ENCODE results near the gene THOC6.

DNA sequence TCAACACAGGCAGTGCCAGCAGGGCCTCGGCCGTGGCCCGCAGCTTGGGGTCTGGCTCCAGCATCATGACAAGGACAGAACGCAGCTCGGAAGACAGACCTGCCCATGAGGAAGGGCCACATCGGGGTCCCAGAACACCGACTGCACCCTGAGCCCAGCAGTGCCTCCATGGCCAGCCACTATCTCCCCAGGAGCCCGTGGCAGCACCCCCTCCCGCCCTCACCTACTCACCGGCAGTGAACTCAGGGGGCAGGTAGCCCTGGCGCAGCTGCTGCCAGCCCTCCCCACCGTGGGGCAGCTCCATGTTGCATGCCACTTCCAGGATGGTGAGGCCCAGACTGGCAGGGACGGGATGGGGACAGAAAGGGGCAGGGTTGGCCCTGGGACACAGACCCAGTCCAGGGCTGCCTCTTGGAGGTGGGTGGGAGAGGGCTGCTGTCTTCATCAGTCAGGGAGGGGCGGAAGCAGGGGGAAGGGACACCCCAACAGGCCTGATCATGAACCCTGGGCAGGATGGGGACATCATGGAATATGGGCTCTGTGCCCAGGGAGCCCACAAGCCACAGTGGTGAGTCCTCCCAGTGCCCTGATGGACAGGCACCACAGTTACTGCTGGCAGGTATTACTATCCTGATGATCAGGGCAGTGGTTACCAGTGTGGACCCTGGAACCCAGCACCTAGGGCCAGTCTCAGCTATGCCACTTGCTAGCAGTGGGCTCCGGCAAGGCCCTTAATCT lies 49.3 kb upstream of the THOC6 start:
- no peak for TF ChIP-seq POLR2A (IDR thresholded peaks at IDR 0.05)
- TF ChIP-seq, protein P1, sequence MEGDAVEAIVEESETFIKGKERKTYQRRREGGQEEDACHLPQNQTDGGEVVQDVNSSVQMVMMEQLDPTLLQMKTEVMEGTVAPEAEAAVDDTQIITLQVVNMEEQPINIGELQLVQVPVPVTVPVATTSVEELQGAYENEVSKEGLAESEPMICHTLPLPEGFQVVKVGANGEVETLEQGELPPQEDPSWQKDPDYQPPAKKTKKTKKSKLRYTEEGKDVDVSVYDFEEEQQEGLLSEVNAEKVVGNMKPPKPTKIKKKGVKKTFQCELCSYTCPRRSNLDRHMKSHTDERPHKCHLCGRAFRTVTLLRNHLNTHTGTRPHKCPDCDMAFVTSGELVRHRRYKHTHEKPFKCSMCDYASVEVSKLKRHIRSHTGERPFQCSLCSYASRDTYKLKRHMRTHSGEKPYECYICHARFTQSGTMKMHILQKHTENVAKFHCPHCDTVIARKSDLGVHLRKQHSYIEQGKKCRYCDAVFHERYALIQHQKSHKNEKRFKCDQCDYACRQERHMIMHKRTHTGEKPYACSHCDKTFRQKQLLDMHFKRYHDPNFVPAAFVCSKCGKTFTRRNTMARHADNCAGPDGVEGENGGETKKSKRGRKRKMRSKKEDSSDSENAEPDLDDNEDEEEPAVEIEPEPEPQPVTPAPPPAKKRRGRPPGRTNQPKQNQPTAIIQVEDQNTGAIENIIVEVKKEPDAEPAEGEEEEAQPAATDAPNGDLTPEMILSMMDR (IDR thresholded peaks at IDR 0.05), result no peak

All from thyroid gland (tissue), 4 donors.